GM21423 (cell line): ENCODE measurements around the gene PRKCE.

Source experiments
- ATAC-seq: cut with Tn5 transposase; IDR thresholded peaks from one replicate; pipeline ENCODE4 v1.9.1; 2021; ENCODE audit warnings: mild to moderate bottlenecking, moderate library complexity; ENCODE audit not compliant: unreplicated experiment

Gene PRKCE

GRCh38 chr2:45921921-45922320, 270.4 kb downstream of the PRKCE start:
- ATAC-seq: no peak

GRCh38 chr2:45922577-45922988, 271.1 kb downstream of the PRKCE start:
- no peak for ATAC-seq

GRCh38 chr2:45923701-45924100, 272.2 kb downstream of the PRKCE start:
- no peak for ATAC-seq

- ATAC-seq: no peak
These were observed 273.6 kb downstream of the PRKCE start for GRCh38 chr2:45925026-45925425.

- no peak for ATAC-seq
These were observed 274.3 kb downstream of the PRKCE start for GRCh38 chr2:45925636-45926366.

GRCh38 chr2:45928946-45929345, 277.5 kb downstream of the PRKCE start:
- no peak for ATAC-seq

GRCh38 chr2:45929674-45930395, 278.4 kb downstream of the PRKCE start:
- no peak for ATAC-seq

- ATAC-seq: no peak
These were observed 278.9 kb downstream of the PRKCE start for GRCh38 chr2:45930396-45930792.

GRCh38 chr2:45932278-45932975, 281.0 kb downstream of the PRKCE start:
- no peak for ATAC-seq

- peak; percentile 56 for ATAC-seq
These were observed 284.5 kb downstream of the PRKCE start for GRCh38 chr2:45935791-45936622.

- no peak for ATAC-seq
These were observed 285.1 kb downstream of the PRKCE start for GRCh38 chr2:45936623-45936979.

GRCh38 chr2:45937990-45938389, 286.5 kb downstream of the PRKCE start:
- ATAC-seq: no peak

- ATAC-seq: no peak
These were observed 287.4 kb downstream of the PRKCE start for GRCh38 chr2:45938649-45939511.

GRCh38 chr2:45941531-45942236, 290.2 kb downstream of the PRKCE start:
- no peak for ATAC-seq

GRCh38 chr2:45942237-45942738, 290.8 kb downstream of the PRKCE start:
- no peak for ATAC-seq

- no peak for ATAC-seq
These were observed 292.0 kb downstream of the PRKCE start for GRCh38 chr2:45943219-45944044.

- no peak for ATAC-seq
These were observed 292.6 kb downstream of the PRKCE start for GRCh38 chr2:45944074-45944473.

GRCh38 chr2:45945302-45945717, 293.8 kb downstream of the PRKCE start:
- ATAC-seq: no peak
